GM23248 (cell line): ENCODE results near the gene RALGPS1.

ENCODE experiments used
- EZH2 ChIP-seq: fragments of 200-600 bp; sonication (generic); IDR thresholded peaks from 2 replicates; pipeline ENCODE4 v1.6.1; 2018; ENCODE audit warnings: antibody characterized with exemption, mild to moderate bottlenecking; ENCODE audit not compliant: insufficient read depth, poor library complexity, severe bottlenecking
- EZH2phosphoT487 ChIP-seq: fragments of 200-600 bp; sonication (generic); IDR thresholded peaks from 2 replicates; pipeline ENCODE4 v1.6.1; 2018; ENCODE audit warnings: antibody characterized with exemption, moderate library complexity, mild to moderate bottlenecking, low read depth; ENCODE audit not compliant: insufficient read depth

- TF ChIP-seq EZH2, result no peak
- TF ChIP-seq EZH2phosphoT487, result no peak
Observed at GRCh38 chr9:127193483-127193882, 278.9 kb downstream of the RALGPS1 start.
